ENCODE results near the gene CPNE9. TPM values are rescaled to one million over a fixed set of nuclear protein-coding genes. Genes with fewer than 3 reads are reported as not detected.

Gene CPNE9
- 0.15 to 0.31 TPM (median 0.17 TPM) in 3 of 5 replicates, not detected in the others for total RNA-seq (2022; extraction: Qiagen RNA extraction)

DNA sequence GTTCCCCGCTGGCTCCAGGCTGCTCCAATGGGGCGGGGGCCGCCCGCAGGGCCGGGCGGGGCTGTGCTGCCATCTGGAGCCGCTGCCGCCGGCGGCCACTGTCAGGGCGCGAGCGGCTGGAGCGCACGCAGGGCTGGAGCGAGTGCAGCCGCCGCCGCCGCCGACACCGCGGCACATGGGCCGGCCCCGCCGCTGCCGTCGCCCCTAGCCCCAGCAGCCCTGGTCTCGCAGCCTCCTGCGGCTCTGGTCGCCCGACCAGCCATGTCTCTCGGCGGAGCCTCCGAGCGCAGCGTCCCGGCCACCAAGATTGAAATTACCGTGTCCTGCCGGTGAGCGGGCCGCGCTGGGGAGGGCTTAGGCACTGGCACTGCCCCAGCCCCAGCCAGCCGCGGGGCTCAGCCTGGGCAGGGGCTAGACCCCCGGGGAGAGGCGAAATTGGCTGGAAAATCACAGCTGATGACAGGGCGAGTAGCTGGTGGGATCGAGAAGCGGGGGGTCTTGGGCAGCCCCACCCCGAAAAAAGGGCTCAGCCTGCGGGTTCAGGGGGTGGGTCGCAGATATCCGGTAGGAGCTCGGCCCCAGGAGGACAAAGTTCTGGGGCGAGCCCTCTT is at the start of gene CPNE9:
CPNE9 (plus strand) TSS at position 98 of the 611 bp plus-strand sequence; CDS start at position 262, 164 bp downstream.

DNA sequence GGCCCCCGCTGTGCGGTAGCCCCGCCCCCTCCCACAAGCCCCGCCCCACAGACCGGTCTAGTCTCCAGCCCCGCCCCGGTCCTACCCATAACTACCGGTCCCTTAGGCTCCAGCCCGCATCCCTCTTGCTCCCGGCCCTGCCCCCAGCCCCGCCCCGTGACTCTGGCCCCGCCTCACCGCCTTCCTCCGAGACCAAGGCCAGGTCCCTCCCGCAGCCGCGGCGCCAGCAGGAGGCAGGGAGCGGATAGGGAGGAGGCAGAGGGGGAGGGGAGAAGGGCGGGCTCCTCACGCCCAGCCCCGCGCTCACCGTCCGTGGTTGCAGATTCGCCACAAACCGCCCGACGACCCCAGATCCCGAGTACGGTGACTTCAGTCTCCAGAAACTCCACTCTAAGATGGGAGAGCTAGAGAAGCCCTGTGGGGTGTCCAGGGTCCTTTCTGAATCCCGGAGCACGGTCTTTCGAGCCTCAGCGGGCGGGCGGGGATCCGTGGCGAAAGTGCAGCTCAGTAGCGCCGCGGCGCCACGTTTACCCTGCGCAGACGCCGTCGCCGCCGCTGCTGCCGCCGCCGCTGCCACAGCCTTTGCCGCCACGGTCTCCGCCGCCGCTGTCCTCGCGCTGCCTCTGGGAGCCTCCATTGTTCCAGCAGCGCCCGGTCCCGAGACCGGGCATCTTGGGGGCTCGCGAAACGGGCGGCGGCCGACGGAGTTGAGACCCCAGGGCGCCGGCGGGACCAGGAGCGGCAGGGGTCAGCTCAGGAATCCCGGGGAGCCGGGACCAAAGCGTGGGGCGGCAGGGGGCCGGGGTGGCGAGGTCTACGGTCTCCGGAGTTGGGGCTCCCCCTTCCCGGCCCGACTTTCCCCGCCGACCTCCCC is 27.8 kb downstream of the CPNE9 start, which contains the start of gene BRPF1:
BRPF1 (plus strand) TSS at position 530 of the 874 bp plus-strand sequence. CDS start 2,406 bp downstream, outside the sequence.

GRCh38 chr3:9749645-9750555 is 46.3 kb downstream of the CPNE9 start, which contains the start of gene OGG1:
OGG1 (plus strand) TSS chr3:9749952; CDS start chr3:9750287, 335 bp downstream.

DNA sequence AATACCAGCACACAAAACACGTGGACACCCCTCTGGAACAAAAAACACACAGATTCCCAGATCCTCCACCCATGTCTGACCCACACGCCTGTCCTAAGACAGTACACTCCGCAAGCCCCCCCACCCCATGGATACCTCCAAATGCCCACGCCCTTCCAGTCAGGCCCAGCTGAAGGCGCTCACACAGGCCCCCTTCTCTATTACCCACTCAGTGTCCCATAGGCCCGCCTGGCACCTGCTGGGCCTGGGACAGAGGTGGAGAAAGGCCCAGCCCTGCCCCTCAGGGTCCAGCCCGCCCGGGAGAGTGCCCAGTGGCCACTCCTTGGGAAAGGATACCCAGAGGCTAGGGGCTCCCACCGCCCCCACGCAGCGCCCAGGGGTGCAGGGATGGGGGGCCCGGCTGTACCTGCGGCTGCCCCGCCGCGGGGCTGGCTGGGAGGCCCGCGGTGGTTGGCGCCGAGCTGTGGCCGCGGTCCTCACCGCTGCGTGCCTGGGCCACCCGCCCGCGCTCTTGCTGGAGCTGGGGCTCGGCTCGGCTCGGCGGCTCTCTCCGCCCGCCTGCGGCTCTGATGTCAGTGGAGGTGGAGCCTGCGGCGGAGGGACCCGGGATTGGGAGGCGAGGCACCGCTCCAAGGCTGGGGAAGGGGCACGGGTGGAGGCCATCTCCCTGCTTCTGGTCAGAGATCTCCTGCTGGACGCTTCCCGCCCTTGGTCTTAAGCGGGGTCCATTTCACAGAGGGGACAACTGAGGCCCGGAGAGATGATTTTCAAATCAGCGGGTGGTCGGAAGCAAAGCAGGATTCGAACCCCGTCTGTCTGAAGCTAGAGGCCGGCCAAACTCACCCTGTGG is 66.0 kb downstream of the CPNE9 start, which contains the start of gene CAMK1:
CAMK1 (minus strand) TSS at position 522 of the 850 bp plus-strand sequence. CDS start 2,198 bp downstream, outside the sequence.

Other genes with a start within 250 kb of the CPNE9 start
- 0.04 to 0.41 TPM (median 0.06 TPM) in 5 replicates for gene LHFPL4, start 150.0 kb upstream of the CPNE9 start, total RNA-seq (2022; extraction: Qiagen RNA extraction)
- 27.6 to 30.7 TPM (median 28.2 TPM) in 5 replicates for gene MTMR14, start 54.3 kb upstream of the CPNE9 start, total RNA-seq (2022; extraction: Qiagen RNA extraction)
- gene BRPF1, start 27.9 kb downstream of the CPNE9 start, total RNA-seq (2022; extraction: Qiagen RNA extraction), result 17.6 to 20.3 TPM (median 18.6 TPM) in 5 replicates
- 12.7 to 21.2 TPM (median 16.9 TPM) in 5 replicates for gene OGG1, start 46.1 kb downstream of the CPNE9 start, total RNA-seq (2022; extraction: Qiagen RNA extraction)
- gene CAMK1, start 66.1 kb downstream of the CPNE9 start, total RNA-seq (2022; extraction: Qiagen RNA extraction), result 12.3 to 18.0 TPM (median 16.3 TPM) in 5 replicates
- 54.5 to 60.5 TPM (median 59.9 TPM) in 5 replicates for gene TADA3, start 88.6 kb downstream of the CPNE9 start, total RNA-seq (2022; extraction: Qiagen RNA extraction)
- gene ARPC4, start 89.2 kb downstream of the CPNE9 start, total RNA-seq (2022; extraction: Qiagen RNA extraction), result 153 to 231 TPM (median 158 TPM) in 5 replicates
- gene TTLL3, start 106.4 kb downstream of the CPNE9 start, total RNA-seq (2022; extraction: Qiagen RNA extraction), result 6.0 to 8.3 TPM (median 7.0 TPM) in 5 replicates
- 50.4 to 59.0 TPM (median 55.8 TPM) in 5 replicates for gene RPUSD3, start 140.2 kb downstream of the CPNE9 start, total RNA-seq (2022; extraction: Qiagen RNA extraction)
- gene CIDEC, start 176.4 kb downstream of the CPNE9 start, total RNA-seq (2022; extraction: Qiagen RNA extraction), result 50.4 to 66.9 TPM (median 56.5 TPM) in 5 replicates
- 82.2 to 95.8 TPM (median 93.2 TPM) in 5 replicates for gene JAGN1, start 186.8 kb downstream of the CPNE9 start, total RNA-seq (2022; extraction: Qiagen RNA extraction)
- 1.2 to 1.7 TPM (median 1.4 TPM) in 5 replicates for gene IL17RE, start 199.0 kb downstream of the CPNE9 start, total RNA-seq (2022; extraction: Qiagen RNA extraction)
- gene IL17RC, start 213.3 kb downstream of the CPNE9 start, total RNA-seq (2022; extraction: Qiagen RNA extraction), result 25.4 to 34.2 TPM (median 31.6 TPM) in 5 replicates
- 10.5 to 14.9 TPM (median 13.2 TPM) in 5 replicates for gene CRELD1, start 230.0 kb downstream of the CPNE9 start, total RNA-seq (2022; extraction: Qiagen RNA extraction)
- gene PRRT3, start 248.6 kb downstream of the CPNE9 start, total RNA-seq (2022; extraction: Qiagen RNA extraction), result 1.2 to 1.9 TPM (median 1.7 TPM) in 5 replicates

All from A549 treated with Mapracorat at 1 μM for 4 hours (cell line).